GM12878 (cell line): Measurements from ENCODE around the gene TBC1D2B.

Source experiments
- ESRRA ChIP-seq: IDR thresholded peaks from 2 replicates; pipeline ENCODE4 v1.6.1; 2012; ENCODE audit warnings: mild to moderate bottlenecking, low read length, improper control_type of control experiment
- SIX5 ChIP-seq: IDR thresholded peaks from 2 replicates; pipeline ENCODE4 v1.6.1; 2011; ENCODE audit warnings: mild to moderate bottlenecking, low read depth, low read length, moderate library complexity; ENCODE audit not compliant: severe bottlenecking

- TF ChIP-seq ESRRA (no peak), SIX5 (no peak)
Observed at GRCh38 chr15:78024519-78024870, 53.0 kb downstream of the TBC1D2B start.
